GM21367 (cell line): ENCODE measurements around the gene LRRC18.

Experiments used
- ATAC-seq: cut with Tn5 transposase; IDR thresholded peaks from one replicate; pipeline ENCODE4 v1.9.1; 2021; ENCODE audit not compliant: unreplicated experiment

The LRRC18 gene

DNA sequence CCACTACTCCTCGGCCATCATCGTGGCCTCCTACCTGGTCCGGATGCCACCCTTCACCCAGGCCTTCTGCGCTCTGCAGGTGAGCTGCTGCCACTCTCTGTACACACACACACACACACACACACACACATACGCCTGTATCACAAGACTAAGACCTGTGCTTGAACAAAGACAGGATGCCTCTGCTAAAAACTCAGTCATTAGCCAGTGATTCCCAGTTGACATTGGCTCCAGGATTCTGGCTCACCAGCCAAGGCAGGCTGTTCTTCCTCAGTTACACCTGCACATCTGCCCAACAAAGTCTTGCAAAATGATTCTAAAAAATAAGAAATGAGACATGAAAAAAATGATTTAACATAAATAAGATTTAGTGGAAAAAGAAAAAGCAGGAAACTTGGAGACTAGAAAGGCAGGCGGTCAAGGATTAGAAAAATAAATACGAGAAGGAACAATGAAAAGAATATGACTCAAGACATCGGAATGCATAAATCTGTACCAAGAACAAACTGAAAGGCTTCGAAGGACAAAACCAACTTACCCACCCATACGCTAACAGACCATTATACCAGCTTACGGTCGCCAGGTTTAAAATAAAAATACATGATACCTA, 7.4 kb upstream of the LRRC18 start:
- no peak for ATAC-seq

- no peak for ATAC-seq
Observed at GRCh38 chr10:48946332-48946731, 6.7 kb upstream of the LRRC18 start.

DNA sequence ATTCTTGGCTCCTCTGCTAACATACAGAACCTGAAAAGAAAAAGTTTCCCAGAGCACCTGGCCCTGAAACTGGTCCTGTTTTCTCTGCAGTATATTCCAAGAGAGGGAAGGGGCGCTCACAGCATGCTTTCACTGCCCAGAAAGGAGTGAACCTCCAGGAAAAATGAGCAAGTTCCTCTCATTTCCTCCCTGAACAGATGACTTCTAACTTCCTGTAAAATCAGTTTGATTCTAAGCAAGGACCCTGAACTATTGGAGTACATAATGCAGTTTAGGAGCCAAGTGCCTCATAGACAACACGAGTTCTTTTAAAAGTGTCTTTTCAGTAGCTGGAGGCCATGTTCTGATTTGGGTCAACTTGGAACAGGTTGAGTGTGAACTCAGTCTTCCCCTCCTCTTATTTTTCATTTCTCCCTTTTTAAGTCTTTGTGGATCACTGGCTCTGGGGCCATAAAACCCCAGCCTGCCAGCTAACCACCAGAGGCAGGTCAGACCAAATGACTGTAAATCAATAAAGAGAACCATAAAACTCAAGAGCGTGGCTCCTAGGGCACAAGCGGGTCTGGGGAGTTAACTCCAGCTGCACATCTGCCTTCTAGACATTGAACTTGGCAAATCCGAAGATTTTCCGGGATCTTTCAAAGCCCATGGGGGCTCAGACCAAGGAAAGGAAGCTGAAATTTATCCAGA, 5.9 kb upstream of the LRRC18 start:
- ATAC-seq = no peak

DNA sequence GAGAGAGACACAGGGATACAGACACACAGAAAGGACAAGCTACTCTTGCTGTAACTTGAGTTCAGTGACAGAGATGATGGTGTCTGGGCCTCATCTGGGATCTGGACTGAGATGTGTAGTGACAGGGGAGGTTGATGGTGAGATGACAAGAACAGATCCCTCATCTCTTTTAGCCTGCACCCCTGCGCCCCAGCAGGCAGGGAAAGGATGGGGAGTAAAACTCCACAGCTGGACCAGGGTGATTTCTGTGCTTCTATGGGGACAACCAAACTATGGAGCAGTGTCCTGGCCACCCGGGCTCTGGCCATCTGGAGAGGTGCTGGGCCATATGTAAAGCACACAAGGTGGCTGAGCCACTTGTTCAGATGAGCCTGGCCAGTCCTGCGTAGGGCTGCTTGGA, 4.5 kb upstream of the LRRC18 start:
- ATAC-seq = no peak

DNA sequence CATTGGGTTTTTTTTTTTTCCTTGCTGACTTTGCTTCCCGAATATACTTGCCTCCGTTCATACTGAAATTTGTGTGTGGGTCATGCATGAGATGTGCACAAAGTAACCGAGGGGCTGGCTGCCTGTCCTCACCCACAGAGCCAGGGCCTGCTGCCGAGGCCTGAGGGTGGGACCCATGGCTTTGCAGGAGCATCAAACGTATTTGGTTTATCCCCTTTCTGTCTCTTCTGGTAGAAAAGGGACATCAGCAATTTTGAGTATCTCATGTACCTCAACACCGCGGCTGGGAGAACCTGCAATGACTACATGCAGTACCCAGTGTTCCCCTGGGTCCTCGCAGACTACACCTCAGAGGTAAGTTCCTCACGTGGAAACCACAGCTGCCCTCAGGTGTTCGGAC, 3.5 kb upstream of the LRRC18 start:
- ATAC-seq = no peak

DNA sequence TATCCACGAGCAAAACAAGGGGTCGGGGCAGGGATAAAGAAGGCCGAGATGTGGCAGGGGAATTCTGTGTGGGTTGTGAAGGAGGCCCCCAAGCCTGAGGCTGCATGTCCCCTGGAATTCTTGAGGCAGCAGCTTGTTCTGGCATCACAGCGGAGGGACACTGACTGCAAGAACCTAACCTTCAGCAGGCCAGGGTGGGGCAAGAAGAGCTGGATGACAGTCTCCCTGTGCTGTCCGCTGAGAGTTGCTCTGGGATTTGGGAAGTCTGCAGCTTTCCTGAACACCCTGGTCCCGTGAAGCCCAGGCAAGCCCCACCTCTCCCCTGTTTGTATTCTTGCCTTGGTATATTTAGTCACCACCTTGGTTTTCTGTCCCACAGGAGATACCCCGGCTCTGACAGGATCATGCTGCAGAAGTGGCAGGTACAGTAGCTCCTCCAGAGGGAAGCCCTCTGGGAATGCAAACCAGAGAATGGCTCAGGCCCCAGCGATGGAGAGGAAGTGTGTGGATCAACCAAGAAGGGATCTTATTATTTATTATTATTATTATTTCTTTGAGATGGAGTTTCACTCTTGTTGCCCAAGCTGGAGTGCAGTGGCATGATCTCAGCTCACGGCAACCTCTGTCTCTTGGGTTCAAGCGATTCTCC, 1.9 kb upstream of the LRRC18 start:
- no peak for ATAC-seq

- ATAC-seq = no peak
Observed at GRCh38 chr10:48940958-48941357, 1.3 kb upstream of the LRRC18 start.

DNA sequence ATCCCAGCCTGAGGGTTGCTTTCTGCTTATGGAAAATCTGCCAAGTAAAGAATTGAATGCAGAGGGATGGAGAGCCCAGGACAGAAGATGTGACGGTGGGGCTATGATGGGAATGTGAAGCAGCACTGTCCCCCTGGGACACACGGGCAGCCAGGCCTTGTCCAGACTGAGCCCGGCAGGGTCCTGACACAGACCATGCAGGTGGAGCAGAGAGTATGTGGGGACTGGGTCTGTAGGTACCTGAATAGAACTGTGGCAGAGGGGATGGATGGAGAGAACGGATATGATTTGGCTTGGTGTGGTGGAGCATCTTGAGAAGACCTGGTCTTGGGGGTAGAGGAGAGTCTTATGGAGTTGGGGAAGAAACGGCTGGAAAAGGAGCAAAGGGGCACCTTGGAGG, 732 bp upstream of the LRRC18 start:
- ATAC-seq = no peak

DNA sequence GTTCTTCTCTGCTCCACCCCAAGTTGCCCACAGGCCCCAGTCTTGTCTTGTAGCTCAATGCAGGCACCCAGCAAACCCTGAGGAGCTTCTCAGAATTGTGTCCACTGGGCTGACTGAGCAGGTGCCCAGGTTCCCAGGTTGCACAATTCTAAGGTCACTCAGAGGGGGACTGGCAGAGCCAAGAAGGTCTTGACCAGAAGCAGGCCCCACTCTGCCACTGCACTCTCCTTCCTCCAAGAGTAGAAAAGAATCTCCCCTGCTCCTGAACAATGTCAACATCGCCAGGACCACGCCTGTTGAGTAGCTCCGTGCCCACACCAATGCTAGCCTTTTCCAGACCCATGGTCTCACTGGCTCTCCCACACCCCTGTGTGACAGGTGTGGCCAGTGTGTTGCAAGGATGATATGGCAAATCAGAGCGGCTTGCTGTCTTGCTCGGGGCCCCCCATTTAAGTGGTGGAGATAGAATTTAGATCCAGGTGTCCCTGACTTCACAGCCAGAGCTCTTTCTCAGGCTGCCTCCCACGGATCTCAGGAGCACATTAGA, 577 bp downstream of the LRRC18 start:
- no peak for ATAC-seq

DNA sequence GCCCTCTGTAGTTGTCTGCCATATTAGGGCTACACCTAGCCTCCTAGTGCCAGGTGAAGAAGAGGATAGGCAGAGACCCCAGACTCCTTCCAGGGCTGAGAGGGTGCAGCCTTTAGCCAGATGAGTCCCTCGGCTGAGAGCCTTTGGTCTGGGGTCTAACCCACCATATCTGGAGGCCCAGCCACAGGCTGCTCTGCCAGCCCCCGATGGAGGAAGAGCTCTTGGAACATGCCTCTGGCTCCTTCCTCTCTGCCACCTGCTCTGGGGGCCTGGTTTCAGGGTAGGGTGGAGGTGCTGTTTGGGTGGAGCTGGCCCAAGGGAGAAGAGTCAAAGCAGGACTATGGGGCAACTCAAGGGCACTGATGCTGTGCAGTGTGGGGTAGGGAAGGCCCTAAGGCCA, 1.4 kb downstream of the LRRC18 start:
- no peak for ATAC-seq

DNA sequence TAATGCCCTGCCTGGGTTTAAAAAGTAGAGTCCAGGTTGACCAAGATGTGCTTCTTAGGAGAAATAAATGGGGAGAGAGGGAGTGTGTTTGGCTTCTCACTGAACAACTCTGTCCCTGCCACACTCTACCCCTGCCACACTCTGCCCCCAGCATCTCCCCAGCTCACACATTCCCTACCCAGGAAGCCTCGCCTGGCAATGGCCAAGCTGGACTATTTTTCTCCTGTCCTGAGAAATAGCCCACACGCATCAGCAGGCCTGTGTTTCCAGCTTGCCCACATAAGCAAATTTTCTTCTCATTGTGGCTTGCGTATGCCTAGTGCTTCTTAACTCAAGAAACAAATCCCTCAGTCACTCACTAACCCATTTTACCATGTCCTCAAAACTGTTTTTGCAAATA, 1.8 kb downstream of the LRRC18 start:
- no peak for ATAC-seq

DNA sequence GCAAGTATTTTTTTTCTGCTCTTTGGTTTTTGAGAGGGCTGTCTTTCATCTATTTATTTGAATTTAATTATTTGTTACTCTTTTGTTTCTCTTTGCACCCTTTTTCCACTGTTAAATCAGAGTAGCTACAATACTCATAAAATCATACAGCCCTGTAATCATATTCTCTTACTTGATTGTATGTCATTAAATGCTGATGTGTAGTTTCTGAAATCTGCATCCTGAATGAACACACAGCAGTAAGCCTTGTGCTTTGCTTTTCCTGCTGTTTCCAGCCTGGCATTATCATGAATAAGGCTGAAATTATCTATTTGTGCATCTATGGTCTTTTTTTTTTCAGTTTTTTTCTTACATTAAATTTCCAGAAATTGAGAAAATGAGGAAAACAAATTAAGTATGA, 4.1 kb downstream of the LRRC18 start:
- no peak for ATAC-seq

- ATAC-seq = no peak
Observed at GRCh38 chr10:48934672-48935501, 4.8 kb downstream of the LRRC18 start.

DNA sequence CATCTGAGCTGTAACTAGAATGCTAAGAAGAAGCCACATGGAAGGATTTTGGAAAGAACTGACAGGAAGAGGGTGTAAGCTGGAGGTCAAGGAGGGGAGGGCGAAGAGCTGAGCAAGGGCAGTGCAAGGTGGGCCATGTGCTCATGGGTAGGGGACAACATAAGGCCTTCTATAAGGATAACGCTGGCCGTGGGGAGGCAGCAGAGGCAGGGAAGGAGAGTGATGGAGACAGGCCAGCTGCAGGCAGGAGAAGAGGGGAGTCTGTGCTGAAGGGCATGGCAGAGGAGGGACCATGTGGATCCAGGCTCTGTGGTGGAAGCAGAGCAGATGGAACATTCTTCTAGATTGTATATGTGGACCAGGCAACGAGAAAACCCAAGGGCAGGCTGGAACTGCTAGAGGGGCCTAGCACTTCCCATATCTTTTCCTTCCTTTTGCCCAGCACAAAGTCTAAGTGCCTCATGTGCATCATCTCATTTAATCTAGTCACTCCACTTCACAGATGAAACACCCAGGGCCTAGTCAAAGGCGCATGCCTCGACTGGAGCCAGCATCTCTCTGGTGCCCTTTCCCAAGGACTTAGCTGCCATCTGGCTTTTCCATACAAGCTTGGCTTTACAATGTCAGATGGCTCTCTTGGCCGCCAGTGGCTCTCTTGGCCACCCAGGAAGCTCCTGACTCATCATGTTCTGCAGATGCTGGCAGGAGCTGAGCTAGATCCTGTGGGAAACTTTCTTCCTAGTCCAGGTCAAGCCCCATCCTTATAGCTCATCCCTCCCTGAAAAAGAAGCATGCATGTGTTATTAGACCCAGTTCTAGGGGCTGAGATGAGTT, 6.6 kb downstream of the LRRC18 start:
- no peak for ATAC-seq

DNA sequence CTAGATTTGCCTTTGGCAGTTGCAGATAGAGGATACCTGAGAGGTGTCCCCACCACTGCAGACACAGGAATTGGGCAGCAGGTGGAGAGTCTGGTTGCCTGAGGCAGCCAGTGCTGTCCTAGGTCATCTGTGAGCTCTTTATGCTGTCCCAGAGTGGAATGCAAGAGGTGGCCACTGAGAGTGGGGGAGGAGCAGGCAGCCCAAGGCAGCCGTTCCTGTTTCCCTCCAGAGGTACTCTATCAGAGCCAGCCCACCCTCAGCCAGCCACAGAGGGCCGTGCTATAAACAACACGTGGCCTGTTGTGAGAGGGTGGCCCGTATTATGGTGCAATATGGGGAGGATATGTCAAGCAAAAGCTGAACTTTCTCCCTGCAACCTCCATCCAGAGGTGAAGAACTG, 8.5 kb downstream of the LRRC18 start:
- ATAC-seq = no peak

DNA sequence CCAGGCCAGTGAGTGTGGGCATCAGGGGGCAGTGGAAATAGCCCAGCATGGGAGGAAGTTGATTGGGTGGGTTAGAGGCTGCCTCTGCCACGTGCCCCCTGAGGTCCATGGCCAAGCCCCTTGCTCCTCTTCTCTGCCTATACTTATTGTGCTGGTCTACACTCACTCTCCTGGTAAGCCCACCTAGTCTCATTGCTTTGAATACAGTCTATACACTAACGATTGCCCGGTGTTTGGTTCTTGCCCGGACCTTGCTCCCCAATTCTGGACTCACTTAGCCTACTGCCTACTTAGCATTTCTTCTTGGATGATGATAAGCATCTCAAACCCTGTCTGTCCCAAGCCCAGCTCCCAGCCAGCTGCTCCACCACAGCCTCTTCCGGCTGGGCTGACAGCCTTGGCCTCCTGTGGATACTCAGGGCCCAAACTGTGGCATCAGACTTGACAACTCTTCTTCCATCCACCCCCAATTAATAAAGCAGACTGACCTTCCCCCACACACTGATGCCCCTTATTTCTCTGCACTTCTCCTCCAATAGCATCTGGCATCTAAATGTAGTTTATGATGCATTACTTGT, 10.1 kb downstream of the LRRC18 start:
- ATAC-seq = no peak

GRCh38 chr10:48926764-48927540, 12.7 kb downstream of the LRRC18 start:
- no peak for ATAC-seq

DNA sequence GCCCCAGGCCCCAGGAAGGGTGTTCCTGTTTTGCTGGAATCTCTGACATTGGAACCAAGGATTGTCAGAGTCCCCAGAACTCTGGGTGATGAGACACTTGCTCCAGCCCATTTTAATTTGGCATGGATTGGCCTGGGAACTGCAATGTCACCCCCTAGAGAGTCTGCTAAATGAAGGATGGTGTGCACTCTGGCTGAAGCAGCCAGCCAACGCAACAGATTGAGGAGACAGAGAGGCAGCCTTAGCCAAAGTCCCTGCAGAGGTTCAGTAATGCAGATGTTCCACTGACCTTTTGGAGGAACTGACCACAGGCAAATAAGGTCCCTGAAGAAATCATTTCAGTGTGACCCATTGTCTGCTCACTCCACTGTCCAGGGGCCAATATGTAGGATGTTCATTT, 13.4 kb downstream of the LRRC18 start:
- ATAC-seq = no peak

DNA sequence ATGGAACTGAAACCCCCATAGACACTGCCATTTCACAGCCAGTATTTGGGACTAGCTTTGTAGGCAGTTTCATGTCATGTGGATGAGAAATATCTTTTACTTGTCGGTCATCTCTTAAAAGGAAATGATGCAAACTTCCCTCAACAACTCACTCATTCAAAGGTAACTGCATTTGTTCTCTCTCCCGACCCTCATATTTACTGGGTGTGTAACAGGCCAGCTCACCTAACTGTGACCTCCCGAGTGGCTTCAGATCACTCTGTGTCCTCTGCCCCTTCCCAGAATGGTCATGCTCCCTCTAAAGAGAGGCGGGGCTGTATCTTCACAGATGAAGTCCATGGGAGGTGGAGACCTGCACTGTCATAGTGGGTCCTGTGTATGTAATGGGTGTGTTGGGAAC, 14.7 kb downstream of the LRRC18 start:
- ATAC-seq = no peak
